ENCODE measurements around the gene LTBP4.

LTBP4 gene

DNA sequence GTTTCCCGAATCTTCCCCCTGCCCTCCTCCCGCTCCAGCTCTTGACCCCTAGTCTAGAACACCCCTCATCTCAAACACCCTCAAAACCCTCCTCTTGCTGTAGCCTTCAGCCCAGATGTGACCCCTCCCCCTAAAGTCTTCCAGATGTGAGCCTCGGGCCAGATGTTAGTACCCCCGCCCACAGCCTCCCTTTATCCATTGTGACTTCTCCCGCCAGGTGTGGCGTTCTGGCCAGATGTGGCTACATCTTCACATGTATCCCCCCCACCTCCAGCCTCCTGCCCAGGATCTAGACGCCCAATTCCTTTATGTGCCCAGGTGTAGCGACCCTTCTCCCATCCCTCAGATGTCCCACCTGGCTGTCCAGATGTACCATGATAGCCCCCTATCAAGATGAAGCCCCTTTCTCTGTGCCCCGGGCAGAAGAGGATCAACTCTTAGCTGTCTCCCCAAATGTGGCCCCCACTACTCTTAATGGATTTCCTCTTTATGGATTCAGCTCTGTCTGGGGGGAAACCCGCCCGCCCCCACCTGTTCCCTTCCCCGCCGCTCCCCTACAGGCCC is 517 bp upstream of the LTBP4 start (continued):
- TF ChIP-seq ZNF843 (tag by site-specific recombination; IDR thresholded peaks at IDR 0.05) = peak; percentile 1; the same call in 1 of the 2 replicates
- peak; percentile 27; the same call in 1 of the 2 replicates for TF ChIP-seq SP3 (tag by site-specific recombination; IDR thresholded peaks at IDR 0.05)
- TF ChIP-seq, protein P1, sequence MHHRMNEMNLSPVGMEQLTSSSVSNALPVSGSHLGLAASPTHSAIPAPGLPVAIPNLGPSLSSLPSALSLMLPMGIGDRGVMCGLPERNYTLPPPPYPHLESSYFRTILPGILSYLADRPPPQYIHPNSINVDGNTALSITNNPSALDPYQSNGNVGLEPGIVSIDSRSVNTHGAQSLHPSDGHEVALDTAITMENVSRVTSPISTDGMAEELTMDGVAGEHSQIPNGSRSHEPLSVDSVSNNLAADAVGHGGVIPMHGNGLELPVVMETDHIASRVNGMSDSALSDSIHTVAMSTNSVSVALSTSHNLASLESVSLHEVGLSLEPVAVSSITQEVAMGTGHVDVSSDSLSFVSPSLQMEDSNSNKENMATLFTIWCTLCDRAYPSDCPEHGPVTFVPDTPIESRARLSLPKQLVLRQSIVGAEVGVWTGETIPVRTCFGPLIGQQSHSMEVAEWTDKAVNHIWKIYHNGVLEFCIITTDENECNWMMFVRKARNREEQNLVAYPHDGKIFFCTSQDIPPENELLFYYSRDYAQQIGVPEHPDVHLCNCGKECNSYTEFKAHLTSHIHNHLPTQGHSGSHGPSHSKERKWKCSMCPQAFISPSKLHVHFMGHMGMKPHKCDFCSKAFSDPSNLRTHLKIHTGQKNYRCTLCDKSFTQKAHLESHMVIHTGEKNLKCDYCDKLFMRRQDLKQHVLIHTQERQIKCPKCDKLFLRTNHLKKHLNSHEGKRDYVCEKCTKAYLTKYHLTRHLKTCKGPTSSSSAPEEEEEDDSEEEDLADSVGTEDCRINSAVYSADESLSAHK (tag by site-specific recombination; IDR thresholded peaks at IDR 0.05) = peak; percentile 11; the same call in 1 of the 2 replicates
- TF ChIP-seq ZFP3 (tag by site-specific recombination; IDR thresholded peaks at IDR 0.05; ENCODE audit: low read depth) = no peak
- TF ChIP-seq, protein P2, sequence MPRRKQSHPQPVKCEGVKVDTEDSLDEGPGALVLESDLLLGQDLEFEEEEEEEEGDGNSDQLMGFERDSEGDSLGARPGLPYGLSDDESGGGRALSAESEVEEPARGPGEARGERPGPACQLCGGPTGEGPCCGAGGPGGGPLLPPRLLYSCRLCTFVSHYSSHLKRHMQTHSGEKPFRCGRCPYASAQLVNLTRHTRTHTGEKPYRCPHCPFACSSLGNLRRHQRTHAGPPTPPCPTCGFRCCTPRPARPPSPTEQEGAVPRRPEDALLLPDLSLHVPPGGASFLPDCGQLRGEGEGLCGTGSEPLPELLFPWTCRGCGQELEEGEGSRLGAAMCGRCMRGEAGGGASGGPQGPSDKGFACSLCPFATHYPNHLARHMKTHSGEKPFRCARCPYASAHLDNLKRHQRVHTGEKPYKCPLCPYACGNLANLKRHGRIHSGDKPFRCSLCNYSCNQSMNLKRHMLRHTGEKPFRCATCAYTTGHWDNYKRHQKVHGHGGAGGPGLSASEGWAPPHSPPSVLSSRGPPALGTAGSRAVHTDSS (tag by site-specific recombination; IDR thresholded peaks at IDR 0.05) = no peak
- TF ChIP-seq KLF10 (tag by site-specific recombination; IDR thresholded peaks at IDR 0.05) = no peak; the same call in 1 of the 2 replicates
- TF ChIP-seq, protein P3, sequence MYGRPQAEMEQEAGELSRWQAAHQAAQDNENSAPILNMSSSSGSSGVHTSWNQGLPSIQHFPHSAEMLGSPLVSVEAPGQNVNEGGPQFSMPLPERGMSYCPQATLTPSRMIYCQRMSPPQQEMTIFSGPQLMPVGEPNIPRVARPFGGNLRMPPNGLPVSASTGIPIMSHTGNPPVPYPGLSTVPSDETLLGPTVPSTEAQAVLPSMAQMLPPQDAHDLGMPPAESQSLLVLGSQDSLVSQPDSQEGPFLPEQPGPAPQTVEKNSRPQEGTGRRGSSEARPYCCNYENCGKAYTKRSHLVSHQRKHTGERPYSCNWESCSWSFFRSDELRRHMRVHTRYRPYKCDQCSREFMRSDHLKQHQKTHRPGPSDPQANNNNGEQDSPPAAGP (tag by site-specific recombination; IDR thresholded peaks at IDR 0.05) = 0 out of 2 replicates have a peak, but pooled peaks have one; percentile 36
- 0 out of 2 replicates have a peak, but pooled peaks have one; percentile 2 for TF ChIP-seq ZNF341 (tag by site-specific recombination; IDR thresholded peaks at IDR 0.05; ENCODE audit: low read depth)
- TF ChIP-seq, protein P4, sequence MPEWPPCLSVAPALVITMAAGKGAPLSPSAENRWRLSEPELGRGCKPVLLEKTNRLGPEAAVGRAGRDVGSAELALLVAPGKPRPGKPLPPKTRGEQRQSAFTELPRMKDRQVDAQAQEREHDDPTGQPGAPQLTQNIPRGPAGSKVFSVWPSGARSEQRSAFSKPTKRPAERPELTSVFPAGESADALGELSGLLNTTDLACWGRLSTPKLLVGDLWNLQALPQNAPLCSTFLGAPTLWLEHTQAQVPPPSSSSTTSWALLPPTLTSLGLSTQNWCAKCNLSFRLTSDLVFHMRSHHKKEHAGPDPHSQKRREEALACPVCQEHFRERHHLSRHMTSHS (tag by site-specific recombination; IDR thresholded peaks at IDR 0.05) = no peak
- TF ChIP-seq, protein P5, sequence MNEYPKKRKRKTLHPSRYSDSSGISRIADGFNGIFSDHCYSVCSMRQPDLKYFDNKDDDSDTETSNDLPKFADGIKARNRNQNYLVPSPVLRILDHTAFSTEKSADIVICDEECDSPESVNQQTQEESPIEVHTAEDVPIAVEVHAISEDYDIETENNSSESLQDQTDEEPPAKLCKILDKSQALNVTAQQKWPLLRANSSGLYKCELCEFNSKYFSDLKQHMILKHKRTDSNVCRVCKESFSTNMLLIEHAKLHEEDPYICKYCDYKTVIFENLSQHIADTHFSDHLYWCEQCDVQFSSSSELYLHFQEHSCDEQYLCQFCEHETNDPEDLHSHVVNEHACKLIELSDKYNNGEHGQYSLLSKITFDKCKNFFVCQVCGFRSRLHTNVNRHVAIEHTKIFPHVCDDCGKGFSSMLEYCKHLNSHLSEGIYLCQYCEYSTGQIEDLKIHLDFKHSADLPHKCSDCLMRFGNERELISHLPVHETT (tag by site-specific recombination; IDR thresholded peaks at IDR 0.05) = no peak
- 0 out of 2 replicates have a peak, but pooled peaks have one; percentile 30 for TF ChIP-seq ZNF211 (tag by site-specific recombination; IDR thresholded peaks at IDR 0.05; ENCODE audit: low read depth)
- TF ChIP-seq ZNF146 (tag by site-specific recombination; IDR thresholded peaks at IDR 0.05) = no peak
- TF ChIP-seq, protein P6, sequence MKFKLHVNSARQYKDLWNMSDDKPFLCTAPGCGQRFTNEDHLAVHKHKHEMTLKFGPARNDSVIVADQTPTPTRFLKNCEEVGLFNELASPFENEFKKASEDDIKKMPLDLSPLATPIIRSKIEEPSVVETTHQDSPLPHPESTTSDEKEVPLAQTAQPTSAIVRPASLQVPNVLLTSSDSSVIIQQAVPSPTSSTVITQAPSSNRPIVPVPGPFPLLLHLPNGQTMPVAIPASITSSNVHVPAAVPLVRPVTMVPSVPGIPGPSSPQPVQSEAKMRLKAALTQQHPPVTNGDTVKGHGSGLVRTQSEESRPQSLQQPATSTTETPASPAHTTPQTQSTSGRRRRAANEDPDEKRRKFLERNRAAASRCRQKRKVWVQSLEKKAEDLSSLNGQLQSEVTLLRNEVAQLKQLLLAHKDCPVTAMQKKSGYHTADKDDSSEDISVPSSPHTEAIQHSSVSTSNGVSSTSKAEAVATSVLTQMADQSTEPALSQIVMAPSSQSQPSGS (tag by site-specific recombination; IDR thresholded peaks at IDR 0.05; ENCODE audit: low read depth) = no peak
- TF ChIP-seq, protein P7, sequence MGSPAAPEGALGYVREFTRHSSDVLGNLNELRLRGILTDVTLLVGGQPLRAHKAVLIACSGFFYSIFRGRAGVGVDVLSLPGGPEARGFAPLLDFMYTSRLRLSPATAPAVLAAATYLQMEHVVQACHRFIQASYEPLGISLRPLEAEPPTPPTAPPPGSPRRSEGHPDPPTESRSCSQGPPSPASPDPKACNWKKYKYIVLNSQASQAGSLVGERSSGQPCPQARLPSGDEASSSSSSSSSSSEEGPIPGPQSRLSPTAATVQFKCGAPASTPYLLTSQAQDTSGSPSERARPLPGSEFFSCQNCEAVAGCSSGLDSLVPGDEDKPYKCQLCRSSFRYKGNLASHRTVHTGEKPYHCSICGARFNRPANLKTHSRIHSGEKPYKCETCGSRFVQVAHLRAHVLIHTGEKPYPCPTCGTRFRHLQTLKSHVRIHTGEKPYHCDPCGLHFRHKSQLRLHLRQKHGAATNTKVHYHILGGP (tag by site-specific recombination; IDR thresholded peaks at IDR 0.05) = no peak
- no peak for TF ChIP-seq ZBTB17 (tag by site-specific recombination; IDR thresholded peaks at IDR 0.05)
- TF ChIP-seq ZNF184 (tag by site-specific recombination; IDR thresholded peaks at IDR 0.05) = no peak
- peak; percentile 87 for TF ChIP-seq ZEB2 (tag by site-specific recombination; IDR thresholded peaks at IDR 0.05)
- no peak for TF ChIP-seq ZNF76 (tag by site-specific recombination; IDR thresholded peaks at IDR 0.05; ENCODE audit: borderline replicate concordance, low read depth)
- TF ChIP-seq, protein P8, sequence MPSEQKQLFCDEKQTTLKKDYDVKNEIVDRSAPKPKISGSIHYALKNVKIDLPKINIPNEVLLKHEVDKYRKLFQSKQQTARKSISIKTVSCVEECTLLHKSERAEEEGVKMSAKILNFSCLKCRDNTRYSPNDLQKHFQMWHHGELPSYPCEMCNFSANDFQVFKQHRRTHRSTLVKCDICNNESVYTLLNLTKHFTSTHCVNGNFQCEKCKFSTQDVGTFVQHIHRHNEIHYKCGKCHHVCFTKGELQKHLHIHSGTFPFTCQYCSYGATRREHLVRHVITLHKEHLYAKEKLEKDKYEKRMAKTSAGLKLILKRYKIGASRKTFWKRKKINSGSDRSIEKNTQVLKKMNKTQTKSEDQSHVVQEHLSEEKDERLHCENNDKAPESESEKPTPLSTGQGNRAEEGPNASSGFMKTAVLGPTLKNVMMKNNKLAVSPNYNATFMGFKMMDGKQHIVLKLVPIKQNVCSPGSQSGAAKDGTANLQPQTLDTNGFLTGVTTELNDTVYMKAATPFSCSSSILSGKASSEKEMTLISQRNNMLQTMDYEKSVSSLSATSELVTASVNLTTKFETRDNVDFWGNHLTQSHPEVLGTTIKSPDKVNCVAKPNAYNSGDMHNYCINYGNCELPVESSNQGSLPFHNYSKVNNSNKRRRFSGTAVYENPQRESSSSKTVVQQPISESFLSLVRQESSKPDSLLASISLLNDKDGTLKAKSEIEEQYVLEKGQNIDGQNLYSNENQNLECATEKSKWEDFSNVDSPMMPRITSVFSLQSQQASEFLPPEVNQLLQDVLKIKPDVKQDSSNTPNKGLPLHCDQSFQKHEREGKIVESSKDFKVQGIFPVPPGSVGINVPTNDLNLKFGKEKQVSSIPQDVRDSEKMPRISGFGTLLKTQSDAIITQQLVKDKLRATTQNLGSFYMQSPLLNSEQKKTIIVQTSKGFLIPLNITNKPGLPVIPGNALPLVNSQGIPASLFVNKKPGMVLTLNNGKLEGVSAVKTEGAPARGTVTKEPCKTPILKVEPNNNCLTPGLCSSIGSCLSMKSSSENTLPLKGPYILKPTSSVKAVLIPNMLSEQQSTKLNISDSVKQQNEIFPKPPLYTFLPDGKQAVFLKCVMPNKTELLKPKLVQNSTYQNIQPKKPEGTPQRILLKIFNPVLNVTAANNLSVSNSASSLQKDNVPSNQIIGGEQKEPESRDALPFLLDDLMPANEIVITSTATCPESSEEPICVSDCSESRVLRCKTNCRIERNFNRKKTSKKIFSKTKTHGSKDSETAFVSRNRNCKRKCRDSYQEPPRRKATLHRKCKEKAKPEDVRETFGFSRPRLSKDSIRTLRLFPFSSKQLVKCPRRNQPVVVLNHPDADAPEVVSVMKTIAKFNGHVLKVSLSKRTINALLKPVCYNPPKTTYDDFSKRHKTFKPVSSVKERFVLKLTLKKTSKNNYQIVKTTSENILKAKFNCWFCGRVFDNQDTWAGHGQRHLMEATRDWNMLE (tag by site-specific recombination; conservative IDR thresholded peaks at IDR 0.05; ENCODE audit: low read depth) = no peak
- TF ChIP-seq, protein P9, sequence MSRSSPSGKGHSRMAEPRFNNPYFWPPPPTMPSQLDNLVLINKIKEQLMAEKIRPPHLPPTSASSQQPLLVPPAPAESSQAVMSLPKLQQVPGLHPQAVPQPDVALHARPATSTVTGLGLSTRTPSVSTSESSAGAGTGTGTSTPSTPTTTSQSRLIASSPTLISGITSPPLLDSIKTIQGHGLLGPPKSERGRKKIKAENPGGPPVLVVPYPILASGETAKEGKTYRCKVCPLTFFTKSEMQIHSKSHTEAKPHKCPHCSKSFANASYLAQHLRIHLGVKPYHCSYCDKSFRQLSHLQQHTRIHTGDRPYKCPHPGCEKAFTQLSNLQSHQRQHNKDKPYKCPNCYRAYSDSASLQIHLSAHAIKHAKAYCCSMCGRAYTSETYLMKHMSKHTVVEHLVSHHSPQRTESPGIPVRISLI (tag by site-specific recombination; IDR thresholded peaks at IDR 0.05) = no peak
- no peak for TF ChIP-seq ZNF670 (tag by site-specific recombination; IDR thresholded peaks at IDR 0.05; ENCODE audit: low read depth)
- TF ChIP-seq ZBTB1 (tag by site-specific recombination; IDR thresholded peaks at IDR 0.05) = no peak
